K562 (cell line): ENCODE measurements around the gene TDRKH. TPM values are rescaled to one million over a fixed set of nuclear protein-coding genes. Genes with fewer than 3 reads are reported as not detected.
A peak's percentile ranks its signal among the peaks of the same experiment; 100 is the strongest.

Experiments
- ATAC-seq: fragments of 200-7000 bp; cut with Tn5 transposase; 3 replicates; pipeline ENCODE4 v1.9.1; 2020; ENCODE audit warnings: moderate library complexity
- Bru-seq: library from RNA; stranded (reverse); fragments of 400-500 nt; gene quantifications from one replicate; lab custom pipeline; 2021; lab: Mats Ljungman, UMichigan
- BruChase-seq, 2 experiments: library from RNA; stranded (reverse); fragments of 400-500 nt; gene quantifications; one replicate each; lab custom pipeline; 2021; lab: Mats Ljungman, UMichigan
- BruUV-seq: library from RNA; stranded (reverse); fragments of 400-500 nt; replicated peaks from 2 replicates; lab custom pipeline; 2021; lab: Mats Ljungman, UMichigan
- CTCF ChIA-PET: fragments of 300-600 bp; formaldehyde crosslinking; extraction: SDS; loops from one replicate; lab custom pipeline; 2021; ENCODE audit warnings: low intra/inter-chr PET ratio; lab: Yijun Ruan, JAX
- POLR2A ChIA-PET: fragments of 300-600, 350-650 bp; sonication (Branson Sonifier 250); formaldehyde crosslinking; extraction: SDS; loops from one replicate; lab custom pipeline; 2021; ENCODE audit warnings: antibody characterized with exemption, inconsistent platforms; lab: Yijun Ruan, JAX
- DNase-seq, 4 experiments: peaks; one replicate each; pipeline versions ENCODE4 v3.0.0 to v3.0.0-alpha.2; 2011 to 2018; ENCODE audit warnings: low spot score in 3 of 4, mixed read lengths in 3 of 4; ENCODE audit errors: extremely low read depth in 1 of 4
- FAIRE-seq: peaks from 2 replicates; lab custom pipeline; 2011; peaks lifted over from hg19 to GRCh38; lab: Jason Lieb, UNC
- H2AFZ ChIP-seq: 2 replicates; pipeline ENCODE4 v1.6.0; 2011; ENCODE audit warnings: low read depth, low read length, control low read depth, inconsistent platforms
- H3K27ac ChIP-seq: fragments of 200-600 bp; 3 replicates; pipeline ENCODE4 v1.8.0; 2011; ENCODE audit warnings: low read depth, mild to moderate bottlenecking, control low read depth, inconsistent platforms, low read length, moderate library complexity, mixed read lengths; ENCODE audit errors: extremely low read depth
- H3K27me3 ChIP-seq, 2 experiments: fragments of 300-600 bp in 1 of 2; 2 replicates in 1 of 2; 3 replicates in 1 of 2; pipeline versions ENCODE4 v1.6.0 to v1.8.0; 2011; ENCODE audit warnings: inconsistent platforms in 2 of 2, low read length in 2 of 2, mild to moderate bottlenecking in 1 of 2, mixed read lengths in 1 of 2, moderate library complexity in 1 of 2; ENCODE audit not compliant: control insufficient read depth in 2 of 2, insufficient read depth in 2 of 2
- H3K36me3 ChIP-seq: fragments of 300-600 bp; 3 replicates; pipeline ENCODE4 v1.8.0; 2011; ENCODE audit warnings: mild to moderate bottlenecking, low read length, inconsistent platforms; ENCODE audit not compliant: control insufficient read depth, insufficient read depth
- H3K4me1 ChIP-seq, 2 experiments: fragments of 200-600 bp in 1 of 2; replicated peaks in 1 of 2; 2 replicates in 1 of 2; 3 replicates in 1 of 2; pipeline versions ENCODE4 v1.5.1 to v1.8.0; 2011; ENCODE audit warnings: inconsistent platforms in 2 of 2, low read length in 2 of 2, mild to moderate bottlenecking in 1 of 2, mixed read lengths in 1 of 2, moderate library complexity in 1 of 2; ENCODE audit not compliant: control insufficient read depth in 2 of 2, insufficient read depth in 2 of 2
- H3K4me2 ChIP-seq: 2 replicates; pipeline ENCODE4 v1.6.1; 2011; ENCODE audit warnings: low read length, control low read depth, inconsistent platforms, mixed read lengths; ENCODE audit not compliant: insufficient read depth
- H3K4me3 ChIP-seq: fragments of 200-600 bp; sonication (generic), shearing (Covaris generic); 2 replicates; pipeline ENCODE4 v1.5.1; 2016; ENCODE audit warnings: control low read depth, inconsistent platforms
- H3K79me2 ChIP-seq: fragments of 200-600 bp; 3 replicates; pipeline ENCODE4 v1.8.0; 2011; ENCODE audit warnings: low read length, inconsistent platforms; ENCODE audit not compliant: control insufficient read depth, insufficient read depth
- H3K9ac ChIP-seq, 2 experiments: 2 replicates each; pipeline versions ENCODE4 v1.6.0 to v1.6.1; 2011; ENCODE audit warnings: low read depth in 2 of 2, low read length in 2 of 2, control low read depth in 1 of 2, inconsistent platforms in 1 of 2, mild to moderate bottlenecking in 1 of 2, mixed read lengths in 1 of 2; ENCODE audit not compliant: insufficient read depth in 1 of 2
- H3K9me1 ChIP-seq: one replicate; pipeline ENCODE4 v1.6.0; 2011; ENCODE audit warnings: inconsistent platforms, mild to moderate bottlenecking, low read length, moderate library complexity; ENCODE audit not compliant: control insufficient read depth, insufficient read depth
- H3K9me3 ChIP-seq: replicated peaks from 2 replicates; pipeline ENCODE4 v1.5.1; 2011; ENCODE audit warnings: low read depth, low read length, inconsistent platforms; ENCODE audit not compliant: control insufficient read depth, insufficient read depth
- H4K20me1 ChIP-seq: replicated peaks from 2 replicates; pipeline ENCODE4 v1.6.1; 2011; ENCODE audit warnings: low read length, inconsistent platforms, mixed read lengths; ENCODE audit not compliant: control insufficient read depth, insufficient read depth
- BRF1 ChIP-seq: IDR thresholded peaks from 3 replicates; pipeline ENCODE4 v1.6.1; 2011; ENCODE audit warnings: borderline replicate concordance, mild to moderate bottlenecking; ENCODE audit not compliant: insufficient read length; ENCODE audit errors: extremely low read depth
- E2F3 ChIP-seq: fragments of 250-450 bp; sonication (Bioruptor Pico); IDR thresholded peaks from 2 replicates; pipeline ENCODE4 v1.4.0; 2020; ENCODE audit warnings: mild to moderate bottlenecking
- KAT2B ChIP-seq: IDR thresholded peaks from one replicate; pipeline ENCODE4 v1.6.1; 2012; ENCODE audit warnings: low read depth, mild to moderate bottlenecking, control low read depth, inconsistent platforms, low read length, moderate library complexity
- PHF20 ChIP-seq: fragments of 450-650 bp; IDR thresholded peaks from 2 replicates; pipeline ENCODE4 v1.6.1; 2018; ENCODE audit not compliant: partially characterized antibody
- POLR2H ChIP-seq: IDR thresholded peaks from 2 replicates; pipeline ENCODE4 v1.6.1; 2016; ENCODE audit warnings: missing genetic modification characterization, low read depth, mild to moderate bottlenecking, control low read depth, missing compliant biosample characterization, moderate library complexity
- RBBP5 ChIP-seq: fragments of 200-600 bp; sonication (generic); IDR thresholded peaks from 2 replicates; pipeline ENCODE4 v1.6.1; 2012; ENCODE audit warnings: borderline replicate concordance, mild to moderate bottlenecking, low read length, control low read depth, inconsistent platforms; ENCODE audit not compliant: insufficient read depth, poor library complexity, severe bottlenecking
- SNIP1 ChIP-seq: fragments of 450-650 bp; IDR thresholded peaks from 2 replicates; pipeline ENCODE4 v1.7.1; 2017; ENCODE audit warnings: low read depth, mild to moderate bottlenecking
- SP2 ChIP-seq: IDR thresholded peaks from 2 replicates; pipeline ENCODE4 v1.6.1; 2011; ENCODE audit warnings: mild to moderate bottlenecking, low read depth, low read length, moderate library complexity; ENCODE audit not compliant: poor library complexity, severe bottlenecking; ENCODE audit errors: extremely low read depth
- SREBF2 ChIP-seq: sonication (generic); formaldehyde crosslinking; IDR thresholded peaks from 2 replicates; pipeline ENCODE4 v1.4.0; 2020; ENCODE audit warnings: mild to moderate bottlenecking, missing genetic modification reagents
- ZNF124 ChIP-seq: sonication (generic); formaldehyde crosslinking; IDR thresholded peaks from 2 replicates; pipeline ENCODE4 v1.8.1; 2022; ENCODE audit warnings: missing genetic modification reagents
- ZNF217 ChIP-seq: sonication (generic); formaldehyde crosslinking; IDR thresholded peaks from 2 replicates; pipeline ENCODE4 v1.8.0; 2022; ENCODE audit warnings: mild to moderate bottlenecking, missing genetic modification reagents
- ZNF316 ChIP-seq: fragments of 450-650 bp; IDR thresholded peaks from 2 replicates; pipeline ENCODE4 v1.6.1; 2016
- WGBS: fragments of 100-300 bp; shearing (Covaris generic); methylation state at CpG from one replicate; pipeline ENCODE4 v1.1.6; 2016; ENCODE audit warnings: low coverage, mixed read lengths; ENCODE audit not compliant: insufficient coverage; ENCODE audit errors: missing lambda C conversion rate; 5-methylcytosine and 5-hydroxymethylcytosine counted together
- in situ Hi-C: fragments of 300-500 bp; cut with MboI; formaldehyde crosslinking; loops from 4 replicates; pipeline ENCODE4 v1.15.0; 2018; ENCODE audit warnings: inconsistent platforms, mixed read lengths
- intact Hi-C: fragments of 100-400 bp; cut with micrococcal nuclease; formaldehyde crosslinking; loops from 2 replicates; pipeline ENCODE4 v1.14.2; 2022
- long read RNA-seq, 3 experiments: library from polyadenylated mRNA in 2 of 3; library from RNA in 1 of 3; unstranded in 2 of 3; stranded (forward) in 1 of 3; transcript quantifications; one replicate each; pipeline ENCODE4 v2.0.0, GENCODE V29; 2019 to 2022
- polyA minus RNA-seq, 3 experiments: library from RNA; depleted of rRNA, polyadenylated mRNA; stranded (reverse); fragments of >200 nt; gene quantifications; 2 replicates each; pipeline ENCODE4 v1.2.3, GENCODE V29; 2011
- polyA plus RNA-seq, 8 experiments: library from polyadenylated mRNA; depleted of rRNA in 4 of 8; stranded (reverse) in 5 of 8; unstranded in 3 of 8; fragments of >200 nt; fragmentation: Nextera tagmentation in 2 of 8; fragmentation: Illumina TruSeq in 1 of 8; extraction: Ambion mirVana in 2 of 8; extraction: Trizol in 1 of 8; gene quantifications; 2 replicates each; pipeline versions ENCODE4 v1.2.1 to v1.2.3, GENCODE V29; 2011 to 2014; ENCODE audit warnings: inconsistent platforms in 1 of 8, missing spikeins in 1 of 8
- total RNA-seq, 7 experiments: library from RNA; depleted of rRNA in 6 of 7; stranded (reverse); fragments of >200 nt in 6 of 7; fragmentation: Illumina TruSeq in 2 of 7; extraction: Trizol in 2 of 7; gene quantifications; 2 replicates each; pipeline versions ENCODE4 v1.2.1 to v1.2.3, GENCODE V29; 2011 to 2021; ENCODE audit warnings: low replicate concordance in 1 of 7
- TF ChIP-seq, protein P1 (sequence below): fragments of 250-450 bp; sonication (Bioruptor Pico); IDR thresholded peaks from 2 replicates; pipeline ENCODE4 v1.5.0; 2021; ENCODE audit warnings: mild to moderate bottlenecking, borderline replicate concordance

The TDRKH gene
- total RNA-seq (2011; cell fraction: chromatin; rRNA removed; ENCODE audit: low replicate concordance), result 21.0 and 31.5 TPM in 2 replicates
- total RNA-seq (2011; cell fraction: nucleolus; rRNA removed), result 9.5 and 11.7 TPM in 2 replicates
- total RNA-seq (2011; cell fraction: nucleoplasm; rRNA removed), result 16.6 and 17.5 TPM in 2 replicates
- 7.1 and 7.2 TPM in 2 replicates for total RNA-seq (2014; rRNA removed)
- 8.4 and 9.6 TPM in 2 replicates for total RNA-seq (2014; rRNA removed; fragmentation: Illumina TruSeq; extraction: Trizol)
- total RNA-seq (2015; rRNA removed; fragmentation: Illumina TruSeq; extraction: Trizol), result 3.4 and 4.3 TPM in 2 replicates
- total RNA-seq (2021), result 11.4 and 11.5 TPM in 2 replicates
- polyA plus RNA-seq (2011; rRNA removed), result 17.0 and 21.3 TPM in 2 replicates
- polyA plus RNA-seq (2011; cell fraction: cytosol; rRNA removed), result 8.6 and 14.0 TPM in 2 replicates
- 14.9 and 15.1 TPM in 2 replicates for polyA plus RNA-seq (2011; cell fraction: nucleus; rRNA removed)
- polyA plus RNA-seq (2012), result 9.0 and 10.0 TPM in 2 replicates
- polyA plus RNA-seq (2014; fragmentation: Illumina TruSeq; extraction: Trizol), result 10.8 and 11.4 TPM in 2 replicates
- polyA plus RNA-seq (2014; fragmentation: Nextera tagmentation; extraction: Ambion mirVana), result 1 to 10 TPM; 5.3 to 6.9 TPM
- 8.9 and 10.3 TPM in 2 replicates for polyA plus RNA-seq (2014; rRNA removed)
- polyA minus RNA-seq (2011; rRNA and poly(A)+ RNA removed), result 14.0 and 16.3 TPM in 2 replicates
- polyA minus RNA-seq (2011; cell fraction: cytosol; rRNA and poly(A)+ RNA removed), result 5.1 and 5.3 TPM in 2 replicates
- polyA minus RNA-seq (2011; cell fraction: nucleus; rRNA and poly(A)+ RNA removed), result 4.6 and 6.3 TPM in 2 replicates
- percentile 51 among the genes with signal in this experiment for Bru-seq, nascent RNA
- BruChase-seq, experiment 1, labeled RNA remaining after a 2-hour chase, result percentile 47 among the genes with signal in this experiment
- percentile 54 among the genes with signal in this experiment for BruChase-seq, experiment 2, labeled RNA remaining after a 6-hour chase
- long read RNA-seq, experiment 1, transcript TDRKH-207 (13 exons, 2,768 nt), result minor isoform, 15 of 76 reads
- long read RNA-seq, experiment 1, transcript TDRKH-203 (13 exons, 2,824 nt), result major isoform, 31 of 76 reads
- long read RNA-seq, experiment 1, partial matches to known transcripts, result 8 of 76 reads
- long read RNA-seq, experiment 1, other reads (novel, unspliced or antisense), result 22 of 76 reads
- long read RNA-seq, experiment 2, partial matches to known transcripts, result 1 of 7 reads
- long read RNA-seq, experiment 2, other reads (novel, unspliced or antisense), result 6 of 7 reads
- long read RNA-seq, experiment 3, partial matches to known transcripts, result 0 of 11 reads
- long read RNA-seq, experiment 3, other reads (novel, unspliced or antisense), result 6 of 11 reads

DNA sequence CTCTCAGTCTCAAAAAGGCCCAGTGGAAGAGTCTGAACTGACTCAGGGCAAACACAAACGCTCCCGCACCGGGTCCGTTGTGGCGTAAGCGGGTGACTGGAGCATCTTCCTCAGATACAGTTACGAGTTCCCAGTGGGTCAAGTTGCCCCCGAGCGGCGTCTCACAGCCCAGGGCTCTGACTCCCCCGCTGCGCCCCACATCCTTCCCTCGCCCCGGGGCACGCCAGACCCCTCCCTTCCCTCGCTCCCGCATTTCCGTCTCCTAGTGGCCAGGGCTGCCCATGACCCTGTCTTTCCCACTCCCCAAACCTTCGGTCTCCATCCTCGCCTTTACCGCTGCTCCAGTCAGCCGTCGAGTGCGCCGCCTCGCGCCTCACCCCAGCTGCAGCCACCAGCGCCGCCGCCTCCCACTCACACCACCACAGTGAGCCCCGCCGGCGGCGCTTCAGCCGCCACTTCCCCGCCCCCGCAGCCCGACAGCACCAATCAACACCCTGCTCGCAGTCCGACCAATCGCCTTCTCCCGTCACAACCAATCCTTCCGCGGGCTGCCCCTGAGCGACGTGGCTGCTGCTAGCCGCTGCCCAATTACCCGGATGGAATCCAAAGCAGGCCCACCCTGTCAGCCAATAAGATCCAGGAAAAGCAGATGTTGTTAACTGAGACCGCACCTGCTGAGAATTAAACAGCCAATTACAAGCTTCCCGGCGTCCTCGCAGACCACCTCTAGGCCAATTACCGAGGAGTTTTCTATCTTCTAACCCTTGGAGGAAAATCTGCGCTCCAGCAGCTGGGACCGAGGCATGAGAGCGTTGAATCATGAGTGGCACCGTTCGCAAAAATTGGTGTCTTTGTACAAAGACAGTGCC lies at the start of gene TDRKH:
TSS of gene TDRKH (minus strand) at position 430 of the 869 bp plus-strand sequence. CDS start 7,478 bp downstream, outside the sequence.
- H3K4me1 ChIP-seq, result peaks cover 4 to 13% of the 10 kb centered on the region in 2 experiments; a peak in 4 of 5 replicates
- BruUV-seq, result no TSS peak
- TF ChIP-seq SNIP1 (no peak), E2F3 (CRISPR knock-in tag) (0 out of 2 replicates have a peak, but pooled peaks have one; percentile 63), ZNF316 (no peak), SP2 (peak; percentile 90), ZNF124 (CRISPR knock-in tag) (no peak), PHF20 (peak; percentile 70), RBBP5 (peak; percentile 49), KAT2B (no peak), BRF1 (no peak), ZNF217 (CRISPR knock-in tag) (no peak), POLR2H (tag) (no peak), SREBF2 (CRISPR knock-in tag) (no peak)
- TF ChIP-seq, protein P1, sequence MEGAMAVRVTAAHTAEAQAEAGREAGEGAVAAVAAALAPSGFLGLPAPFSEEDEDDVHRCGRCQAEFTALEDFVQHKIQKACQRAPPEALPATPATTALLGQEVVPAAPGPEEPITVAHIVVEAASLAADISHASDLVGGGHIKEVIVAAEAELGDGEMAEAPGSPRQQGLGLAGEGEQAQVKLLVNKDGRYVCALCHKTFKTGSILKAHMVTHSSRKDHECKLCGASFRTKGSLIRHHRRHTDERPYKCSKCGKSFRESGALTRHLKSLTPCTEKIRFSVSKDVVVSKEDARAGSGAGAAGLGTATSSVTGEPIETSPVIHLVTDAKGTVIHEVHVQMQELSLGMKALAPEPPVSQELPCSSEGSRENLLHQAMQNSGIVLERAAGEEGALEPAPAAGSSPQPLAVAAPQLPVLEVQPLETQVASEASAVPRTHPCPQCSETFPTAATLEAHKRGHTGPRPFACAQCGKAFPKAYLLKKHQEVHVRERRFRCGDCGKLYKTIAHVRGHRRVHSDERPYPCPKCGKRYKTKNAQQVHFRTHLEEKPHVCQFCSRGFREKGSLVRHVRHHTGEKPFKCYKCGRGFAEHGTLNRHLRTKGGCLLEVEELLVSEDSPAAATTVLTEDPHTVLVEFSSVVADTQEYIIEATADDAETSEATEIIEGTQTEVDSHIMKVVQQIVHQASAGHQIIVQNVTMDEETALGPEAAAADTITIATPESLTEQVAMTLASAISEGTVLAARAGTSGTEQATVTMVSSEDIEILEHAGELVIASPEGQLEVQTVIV (CRISPR knock-in tag), result no peak

More for the DNA sequence above, at the start of gene TDRKH:
- Histone ChIP-seq H3K4me2 (peak within 1 kb of the TSS; percentile 97), H3K9me3 (no peaks in the 10 kb centered on the region), H3K9me1 (no peaks in the 10 kb centered on the region), H3K27me3 (no peaks in the 10 kb centered on the region), H3K79me2 (no peaks in the 10 kb centered on the region; the same call in 2 of the 3 replicates), H3K4me3 (peak within 1 kb of the TSS; percentile 70), H4K20me1 (no peaks in the 10 kb centered on the region), H3K36me3 (no peaks in the 10 kb centered on the region), H3K27ac (peak within 1 kb of the TSS; percentile 32), H3K9ac (peak within 1 kb of the TSS; percentile 55 to 95), H2AFZ (peak within 1 kb of the TSS; percentile 97)
- WGBS, result 1% methylated on average over 43 of the region's 58 CpGs
- peak; percentile 99 to 100 (median 99) for DNase-seq
- ChIA-PET POLR2A (interaction anchor here (0.9 to 3.9 kb wide), 4 partner anchors 11 to 23 kb away, joined by 3 to 15 read pairs (median 7); no protein-coding TSS in a partner anchor), CTCF (interaction anchor here (1.2 to 1.5 kb wide), 2 partner anchors 56 to 98 kb away, joined by 3 read pairs; no protein-coding TSS in a partner anchor)
- in situ Hi-C loops (no loop called here), intact Hi-C loops (no loop called here)
- ATAC-seq, result peak; percentile 99
- FAIRE-seq, result peak; percentile 99
